GM18909 (cell line): Measurements from ENCODE around the gene SMARCAL1.
"Not testable (repeated sequence)": the region's sequence is repeated elsewhere in the genome, so short reads cannot be mapped to it uniquely, and the experiment has no call there.

Experiments
- ATAC-seq: cut with Tn5 transposase; IDR thresholded peaks from one replicate; pipeline ENCODE4 v1.9.1; 2021; ENCODE audit warnings: mild to moderate bottlenecking; ENCODE audit not compliant: unreplicated experiment, poor library complexity

SMARCAL1 gene

DNA sequence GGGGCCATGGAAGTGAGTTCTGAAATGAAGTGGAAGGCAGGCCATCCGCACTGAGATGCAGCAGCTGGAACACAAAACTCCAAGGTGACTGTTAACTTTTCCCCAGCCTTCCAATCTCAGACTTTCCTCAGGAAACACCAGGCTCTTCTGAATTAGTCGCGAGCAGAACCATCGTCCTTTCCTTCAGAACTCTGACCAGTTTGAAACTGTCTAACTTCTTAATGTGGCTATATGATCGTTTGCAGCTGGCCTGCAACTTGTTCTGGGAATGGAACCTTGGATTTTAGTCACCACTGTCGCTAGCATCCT, 85.7 kb downstream of the SMARCAL1 start:
- no peak for ATAC-seq

DNA sequence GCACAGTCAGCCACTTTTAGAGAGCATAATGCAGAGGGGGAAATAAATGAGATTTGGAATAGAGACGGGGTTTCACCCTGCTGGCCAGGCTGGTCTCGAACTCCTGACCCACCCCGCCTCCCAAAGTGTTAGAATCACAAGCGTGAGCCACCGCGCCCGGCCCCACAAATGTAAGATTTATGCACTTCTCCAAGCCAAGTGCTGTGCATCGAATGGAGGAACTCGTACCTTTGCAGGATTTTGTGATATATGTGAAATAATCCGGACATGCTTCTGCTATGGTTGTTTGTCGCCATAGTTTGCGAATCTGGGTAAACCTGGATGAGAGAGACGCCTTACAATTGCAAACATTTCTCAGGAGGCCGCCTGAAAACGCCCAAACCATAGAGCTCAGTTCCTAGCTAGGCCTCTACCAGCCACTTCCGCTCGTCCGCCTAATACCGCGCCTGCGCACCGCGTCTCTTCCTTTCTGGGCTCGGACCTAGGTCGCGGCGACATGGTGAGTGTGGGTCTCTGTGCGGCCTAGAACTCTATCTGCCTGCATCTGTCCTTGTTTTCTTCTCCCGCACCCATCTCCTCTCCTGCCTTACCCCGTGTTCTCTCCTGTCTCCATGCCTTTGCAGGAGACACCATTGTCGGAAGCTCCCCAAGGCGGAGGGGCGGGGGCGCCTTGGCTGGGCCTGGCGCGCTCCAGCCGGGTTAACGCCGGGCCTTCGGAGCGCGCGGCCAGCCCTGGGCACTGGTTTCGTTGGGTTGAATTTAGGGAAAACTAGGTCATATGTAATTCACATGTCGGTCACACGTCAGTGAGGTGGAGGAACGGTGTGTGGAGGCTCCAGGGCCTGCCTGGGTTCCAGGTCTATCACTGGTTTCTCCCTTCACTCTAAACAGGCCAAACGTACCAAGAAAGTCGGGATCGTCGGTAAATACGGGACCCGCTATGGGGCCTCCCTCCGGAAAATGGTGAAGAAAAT, 86.4 kb downstream of the SMARCAL1 start, which contains the start of gene RPL37A:
Gene RPL37A (plus strand): TSS at position 466 of the 974 bp plus-strand sequence. CDS start 31 bp downstream, at position 497.
- peak; percentile 93 for ATAC-seq

DNA sequence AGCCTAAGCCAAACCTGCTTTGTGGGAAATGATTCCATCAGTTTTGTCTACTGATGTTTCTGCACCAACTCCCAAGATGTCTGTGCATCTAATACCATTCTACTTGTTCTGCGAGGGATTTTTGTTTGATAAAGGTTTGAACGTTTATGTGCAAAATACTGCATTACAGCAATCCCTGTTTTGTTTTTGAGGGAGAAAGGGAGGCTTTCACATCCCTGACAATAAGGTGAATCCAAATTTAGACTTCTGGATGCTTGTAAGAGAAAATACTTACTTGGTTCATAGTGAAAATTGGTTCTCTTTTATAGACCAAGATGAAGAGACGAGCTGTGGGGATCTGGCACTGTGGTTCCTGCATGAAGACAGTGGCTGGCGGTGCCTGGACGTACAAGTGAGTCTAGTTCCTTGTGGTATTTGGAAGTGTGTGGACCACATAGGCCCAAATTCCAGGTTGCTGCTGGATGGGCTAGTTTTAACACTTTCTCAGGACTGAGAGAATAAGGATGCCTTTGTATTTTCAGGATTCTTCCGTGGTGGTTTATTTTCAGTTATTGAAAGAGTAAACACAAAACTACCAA, 87.4 kb downstream of the SMARCAL1 start:
- ATAC-seq = no peak

DNA sequence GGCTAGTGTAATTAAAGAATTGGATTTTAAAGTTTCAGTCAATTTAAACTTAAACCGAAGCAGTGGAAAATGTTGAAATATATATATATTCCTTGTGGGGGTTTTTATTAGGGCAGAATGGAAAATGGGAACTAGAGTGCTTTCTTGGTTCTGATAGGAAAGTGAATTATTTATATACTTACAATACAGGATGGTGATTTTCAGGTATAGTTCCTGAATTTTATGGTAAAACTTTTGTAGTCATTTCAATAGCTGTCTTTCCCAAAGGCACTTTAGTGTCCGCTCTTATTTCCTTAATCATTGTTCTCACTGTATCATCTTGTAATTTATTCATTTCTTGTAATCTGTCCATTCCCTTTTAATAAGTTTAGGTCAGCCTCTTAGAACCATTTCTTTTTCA, 88.3 kb downstream of the SMARCAL1 start:
- ATAC-seq = no peak

GRCh38 chr2:216501854-216502253, 89.6 kb downstream of the SMARCAL1 start:
- no peak for ATAC-seq

GRCh38 chr2:216502381-216503158, 90.3 kb downstream of the SMARCAL1 start:
- ATAC-seq = no peak

DNA sequence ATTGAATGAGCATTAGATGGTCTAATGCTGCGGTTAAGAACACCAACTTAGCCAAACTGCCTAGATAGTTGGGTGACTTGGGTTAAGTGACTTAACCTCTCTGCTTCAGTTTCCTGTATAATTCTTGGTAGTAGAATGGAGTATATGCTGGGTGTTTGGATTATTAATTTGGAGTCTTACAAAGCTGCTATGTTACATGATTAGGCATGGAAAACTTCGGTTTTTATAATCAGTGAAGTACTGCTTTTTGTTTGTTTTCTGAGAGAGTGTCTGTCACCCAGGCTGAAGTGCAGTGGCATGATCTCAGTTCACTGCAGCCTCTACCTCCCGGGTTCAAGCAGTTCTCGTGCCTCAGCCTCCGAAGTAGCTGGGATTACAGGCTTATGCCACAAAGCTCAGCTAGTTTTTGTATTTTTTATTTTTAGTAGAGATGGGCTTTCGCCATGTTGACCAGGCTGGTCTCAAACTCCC, 90.9 kb downstream of the SMARCAL1 start:
- ATAC-seq = no peak

DNA sequence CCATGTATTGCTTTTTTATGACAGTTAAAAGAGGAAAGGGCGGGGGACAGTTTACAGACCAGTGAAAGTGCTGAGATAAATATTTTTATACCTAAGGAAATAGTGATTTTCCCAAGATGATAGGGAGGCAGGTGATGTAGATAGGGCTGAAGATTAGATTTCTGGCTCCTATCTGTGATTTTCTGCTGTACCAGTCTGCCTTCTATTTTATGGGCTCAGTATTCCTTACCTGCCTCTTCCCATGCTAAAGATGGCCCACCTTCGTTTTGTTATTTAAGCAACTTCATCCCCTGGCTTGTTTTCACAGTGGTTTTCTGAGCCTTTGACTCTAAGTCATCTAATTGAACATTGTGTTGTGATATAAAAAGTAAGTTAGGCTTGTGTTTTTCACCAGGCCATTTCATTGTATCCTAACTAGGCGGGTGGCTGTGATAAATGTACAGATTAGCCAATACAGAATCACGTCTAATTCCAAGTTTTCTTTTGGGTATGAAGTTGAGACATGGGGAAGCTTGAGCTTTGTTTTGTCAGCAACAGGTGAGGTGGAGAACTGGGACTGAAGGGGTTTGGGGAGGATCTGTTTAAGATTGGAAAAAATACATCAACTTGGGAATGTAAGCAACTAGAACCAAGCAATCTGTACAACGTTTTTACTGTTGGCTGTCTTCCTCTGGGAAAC, 91.6 kb downstream of the SMARCAL1 start:
- no peak for ATAC-seq

GRCh38 chr2:216504376-216504762, 92.1 kb downstream of the SMARCAL1 start:
- ATAC-seq = no peak

DNA sequence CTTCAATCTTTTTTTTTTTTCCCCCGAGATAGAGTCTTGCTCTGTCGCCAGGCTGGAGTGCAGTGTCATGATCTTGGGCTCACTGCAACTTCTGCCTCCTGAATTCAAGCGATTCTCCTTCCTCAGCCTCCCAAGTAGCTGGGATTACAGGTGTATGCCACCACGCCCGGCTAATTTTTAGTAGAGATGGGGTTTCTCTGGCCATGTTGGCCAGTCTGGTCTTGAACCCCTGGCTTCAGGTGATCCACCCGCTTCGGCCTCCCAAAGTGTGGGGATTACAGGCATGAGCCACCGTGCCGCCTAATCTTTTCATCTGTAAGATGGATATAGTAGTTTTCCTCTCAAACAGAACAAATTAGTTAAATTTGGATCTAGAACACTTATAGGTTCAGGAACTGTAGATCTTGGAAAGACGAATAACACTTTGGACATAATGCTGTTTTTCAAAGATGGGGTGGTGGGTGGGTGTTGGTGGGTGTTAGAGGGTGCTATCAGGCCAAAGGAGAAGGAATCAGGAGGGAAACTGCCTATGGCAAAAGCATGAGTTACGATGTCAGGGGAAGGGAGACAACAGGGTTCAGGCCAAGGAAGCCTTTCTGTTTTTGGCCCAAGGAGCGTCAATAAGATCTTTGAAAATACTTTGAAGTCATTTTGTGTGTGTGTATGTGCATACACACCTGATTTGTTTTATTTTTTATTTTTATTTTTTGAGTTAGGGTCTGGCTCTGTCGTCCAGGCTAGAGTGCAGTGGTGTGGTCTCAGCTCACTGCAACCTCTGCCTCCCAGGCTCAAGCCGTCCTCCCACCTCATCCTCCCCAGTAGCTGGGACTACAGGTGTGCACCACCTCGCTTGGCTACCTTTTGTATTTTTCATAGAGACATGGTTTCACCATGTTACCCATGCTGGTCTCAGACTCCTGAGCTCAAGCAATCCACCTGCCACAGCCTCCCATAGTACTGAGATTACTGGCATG, 93.1 kb downstream of the SMARCAL1 start:
- no peak for ATAC-seq

DNA sequence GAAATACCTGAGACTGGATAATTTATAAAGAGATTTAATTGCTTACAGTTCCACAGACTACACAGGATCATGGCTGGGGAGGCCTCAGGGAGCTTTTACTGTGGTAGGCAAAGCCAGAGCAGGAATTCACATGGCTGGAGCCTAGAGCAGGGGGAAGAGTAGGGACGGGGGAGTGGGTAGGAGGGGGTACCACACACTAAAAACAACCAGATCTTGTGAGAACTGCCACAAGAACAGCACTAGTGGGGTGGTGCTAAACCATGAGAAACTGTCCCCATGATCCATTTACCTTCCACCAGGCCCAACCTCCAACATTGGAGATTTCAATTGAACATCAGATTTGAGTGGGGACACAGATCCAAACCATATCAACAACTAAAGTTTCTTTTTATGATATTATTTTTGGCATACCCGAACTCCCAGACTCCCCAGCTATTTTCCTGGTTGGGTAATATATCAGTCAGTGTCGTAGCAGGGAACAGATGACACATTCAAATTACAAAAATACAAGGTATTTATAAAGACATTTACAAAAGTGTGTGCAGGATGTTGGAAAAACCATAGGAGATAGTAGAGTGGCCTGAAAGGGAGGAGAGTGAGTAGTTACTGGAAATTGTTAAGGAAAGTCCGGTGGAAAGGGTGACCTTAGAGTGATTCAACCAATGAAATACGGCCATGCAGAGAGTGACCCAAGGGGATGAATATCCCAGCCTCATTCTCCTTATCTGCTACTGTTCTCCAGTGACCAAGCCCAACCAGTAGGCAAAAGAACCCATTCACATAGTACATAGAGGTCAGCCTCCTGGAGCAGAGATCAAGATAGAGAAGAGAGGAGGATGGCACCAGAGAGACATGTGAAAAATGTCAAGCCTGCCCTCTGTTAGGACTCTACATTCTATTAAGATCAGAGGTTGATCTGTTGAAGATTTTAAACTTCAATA, 95.2 kb downstream of the SMARCAL1 start:
- no peak for ATAC-seq

- no peak for ATAC-seq
Observed at GRCh38 chr2:216508229-216508628, 95.9 kb downstream of the SMARCAL1 start.

GRCh38 chr2:216516730-216517350, 104.6 kb downstream of the SMARCAL1 start:
- ATAC-seq = peak; percentile 43

DNA sequence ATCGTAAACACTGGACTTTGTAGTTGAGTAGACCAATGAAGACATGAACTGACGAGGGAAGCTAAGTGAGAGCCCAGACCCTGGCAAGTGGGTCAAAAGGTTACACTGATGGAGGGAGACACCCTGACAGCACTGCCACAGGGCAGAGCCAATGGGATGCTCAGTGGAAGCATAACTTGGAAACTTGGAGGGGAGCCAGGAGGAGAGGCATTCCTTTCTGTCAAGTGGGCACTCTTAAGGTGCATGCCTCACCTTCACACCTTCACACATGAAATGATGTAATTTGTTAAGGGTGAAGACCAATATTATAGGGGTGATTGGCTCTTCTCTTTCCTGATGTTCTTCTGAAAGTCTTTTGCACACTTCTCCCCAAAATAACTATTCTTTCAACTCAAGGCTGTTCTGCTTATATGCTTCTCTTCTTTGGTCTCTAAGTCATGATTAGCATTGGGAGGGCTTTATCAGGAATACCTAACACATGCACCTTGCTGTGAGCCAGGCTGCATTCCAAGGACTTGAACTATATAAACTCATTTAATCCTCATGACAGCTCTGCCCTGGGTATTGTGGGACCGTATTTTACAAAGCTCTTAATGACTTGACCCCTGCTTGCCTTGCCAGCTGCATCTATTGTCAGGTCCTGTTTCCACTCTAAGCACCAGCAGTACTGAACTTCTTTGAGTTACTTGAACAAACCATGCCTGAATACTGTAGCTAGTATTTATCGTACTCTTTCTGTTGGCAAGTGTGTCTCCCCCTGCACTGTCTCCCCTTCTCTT, 105.4 kb downstream of the SMARCAL1 start:
- no peak for ATAC-seq

DNA sequence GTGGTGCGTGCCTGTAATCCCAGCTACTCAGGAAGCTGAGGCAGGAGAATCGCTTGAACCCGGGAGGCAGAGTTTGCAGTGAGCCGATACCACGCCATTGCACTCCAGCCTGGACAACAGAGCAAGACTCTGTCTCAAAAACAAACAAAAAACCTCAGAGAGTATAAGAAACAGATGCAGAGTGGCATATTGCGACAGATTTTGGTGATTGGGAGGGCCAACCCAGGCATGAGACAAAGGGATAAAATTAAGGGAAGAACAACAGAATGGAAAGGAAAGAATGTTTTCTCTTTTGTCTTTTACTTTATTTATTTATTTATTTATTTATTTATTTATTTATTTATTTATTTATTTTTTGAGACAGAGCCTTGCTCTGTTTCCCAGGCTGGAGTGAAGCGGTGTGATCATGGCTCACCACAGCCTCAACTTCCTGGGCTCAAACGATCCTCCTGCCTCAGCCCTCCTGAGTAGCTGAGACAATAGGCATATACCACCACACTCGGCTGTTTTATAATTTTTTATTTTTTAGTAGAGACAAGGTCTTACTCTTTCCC, 106.4 kb downstream of the SMARCAL1 start:
- ATAC-seq = not testable (repeated sequence)

DNA sequence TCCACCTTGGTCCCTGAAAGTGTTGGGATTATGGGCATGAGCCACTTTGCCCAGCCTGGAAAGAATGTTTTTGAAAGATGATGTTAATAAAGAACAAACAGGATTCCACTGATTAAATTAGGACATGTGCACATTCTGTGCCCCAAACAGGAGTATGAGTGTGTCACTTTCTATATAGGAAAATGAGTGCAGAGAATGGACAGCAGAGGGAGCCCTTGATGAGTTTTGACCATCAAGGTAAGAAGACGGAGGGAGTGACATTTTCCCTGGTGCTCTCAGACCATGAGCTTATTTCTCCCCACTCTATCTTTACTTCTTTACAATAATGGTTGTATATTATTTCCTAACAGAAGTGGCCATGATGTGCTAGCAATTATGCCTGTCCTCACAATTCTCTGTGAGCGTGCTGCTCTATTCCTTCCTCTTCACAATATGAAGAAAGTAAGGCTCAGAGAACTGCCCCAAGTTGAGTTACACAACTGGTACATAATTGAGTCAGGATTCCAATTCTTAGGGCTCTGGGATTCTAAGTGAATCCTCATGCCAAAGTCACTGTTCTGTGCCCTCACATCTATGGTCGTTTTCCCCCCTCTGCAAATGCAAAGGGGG, 107.0 kb downstream of the SMARCAL1 start:
- ATAC-seq = peak; percentile 65
